A549 (cell line): ENCODE measurements around the gene CASP7.

Experiments
- BHLHE40 ChIP-seq: IDR thresholded peaks from 2 replicates; pipeline ENCODE4 v1.6.1; 2012; ENCODE audit warnings: low read depth, low read length, inconsistent platforms
- EP300 ChIP-seq, 2 experiments: fragments of >200 bp; sonication (Bioruptor Twin); formaldehyde crosslinking; IDR thresholded peaks; 2 replicates in 1 of 2; 3 replicates in 1 of 2; pipeline ENCODE4 v1.6.1; 2016 to 2017
- ESRRA ChIP-seq: fragments of 150-350 bp; IDR thresholded peaks from 2 replicates; pipeline ENCODE4 v1.6.1; 2014; ENCODE audit warnings: mild to moderate bottlenecking, low read length, borderline replicate concordance
- JUN ChIP-seq, 2 experiments: fragments of >200 bp; sonication (Bioruptor Twin); formaldehyde crosslinking; IDR thresholded peaks; 2 replicates in 1 of 2; 3 replicates in 1 of 2; pipeline ENCODE4 v1.6.1; 2016 to 2017
- PHF8 ChIP-seq: fragments of 200-600 bp; sonication (generic); IDR thresholded peaks from 2 replicates; pipeline ENCODE4 v1.6.1; 2016; ENCODE audit warnings: low read depth, mild to moderate bottlenecking, antibody characterized with exemption, moderate library complexity, borderline replicate concordance
- ZSCAN20 ChIP-seq: fragments of 250-450 bp; sonication (Bioruptor Pico); IDR thresholded peaks from 2 replicates; pipeline ENCODE4 v1.8.0; 2022; ENCODE audit warnings: mild to moderate bottlenecking, moderate library complexity
- TF ChIP-seq, protein P1 (sequence below): fragments of >200 bp; sonication (Bioruptor Twin); formaldehyde crosslinking; IDR thresholded peaks from 3 replicates; pipeline ENCODE4 v1.5.1; 2016
- TF ChIP-seq, protein P2 (sequence below): IDR thresholded peaks from 2 replicates; pipeline ENCODE4 v1.6.1; 2012
- TF ChIP-seq, protein P3 (sequence below): fragments of 200-600 bp; sonication (generic); IDR thresholded peaks from 2 replicates; pipeline ENCODE4 v1.6.1; 2016; ENCODE audit warnings: antibody characterized with exemption, mild to moderate bottlenecking, moderate library complexity

DNA sequence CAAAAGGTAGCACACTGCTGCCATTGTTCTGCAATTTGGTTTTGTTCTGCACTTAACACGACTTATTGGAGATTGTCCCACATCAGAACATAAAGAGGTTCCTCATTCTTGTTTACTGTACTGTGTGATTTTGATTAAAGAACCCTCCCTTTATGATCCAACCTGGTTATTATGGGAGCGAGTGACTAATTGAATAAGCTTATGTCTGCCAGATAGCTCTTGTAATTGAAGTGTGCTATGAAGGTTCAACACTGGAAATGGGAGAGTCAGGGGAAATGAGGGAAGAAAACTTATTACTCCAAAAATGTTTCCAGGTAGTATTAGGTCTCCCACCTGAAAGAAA is 33.9 kb downstream of the CASP7 start:
- TF ChIP-seq, protein P1, sequence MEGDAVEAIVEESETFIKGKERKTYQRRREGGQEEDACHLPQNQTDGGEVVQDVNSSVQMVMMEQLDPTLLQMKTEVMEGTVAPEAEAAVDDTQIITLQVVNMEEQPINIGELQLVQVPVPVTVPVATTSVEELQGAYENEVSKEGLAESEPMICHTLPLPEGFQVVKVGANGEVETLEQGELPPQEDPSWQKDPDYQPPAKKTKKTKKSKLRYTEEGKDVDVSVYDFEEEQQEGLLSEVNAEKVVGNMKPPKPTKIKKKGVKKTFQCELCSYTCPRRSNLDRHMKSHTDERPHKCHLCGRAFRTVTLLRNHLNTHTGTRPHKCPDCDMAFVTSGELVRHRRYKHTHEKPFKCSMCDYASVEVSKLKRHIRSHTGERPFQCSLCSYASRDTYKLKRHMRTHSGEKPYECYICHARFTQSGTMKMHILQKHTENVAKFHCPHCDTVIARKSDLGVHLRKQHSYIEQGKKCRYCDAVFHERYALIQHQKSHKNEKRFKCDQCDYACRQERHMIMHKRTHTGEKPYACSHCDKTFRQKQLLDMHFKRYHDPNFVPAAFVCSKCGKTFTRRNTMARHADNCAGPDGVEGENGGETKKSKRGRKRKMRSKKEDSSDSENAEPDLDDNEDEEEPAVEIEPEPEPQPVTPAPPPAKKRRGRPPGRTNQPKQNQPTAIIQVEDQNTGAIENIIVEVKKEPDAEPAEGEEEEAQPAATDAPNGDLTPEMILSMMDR: no peak
- no peak for TF ChIP-seq BHLHE40
- TF ChIP-seq, protein P2, sequence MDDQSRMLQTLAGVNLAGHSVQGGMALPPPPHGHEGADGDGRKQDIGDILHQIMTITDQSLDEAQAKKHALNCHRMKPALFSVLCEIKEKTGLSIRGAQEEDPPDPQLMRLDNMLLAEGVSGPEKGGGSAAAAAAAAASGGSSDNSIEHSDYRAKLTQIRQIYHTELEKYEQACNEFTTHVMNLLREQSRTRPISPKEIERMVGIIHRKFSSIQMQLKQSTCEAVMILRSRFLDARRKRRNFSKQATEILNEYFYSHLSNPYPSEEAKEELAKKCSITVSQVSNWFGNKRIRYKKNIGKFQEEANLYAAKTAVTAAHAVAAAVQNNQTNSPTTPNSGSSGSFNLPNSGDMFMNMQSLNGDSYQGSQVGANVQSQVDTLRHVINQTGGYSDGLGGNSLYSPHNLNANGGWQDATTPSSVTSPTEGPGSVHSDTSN: no peak
- TF ChIP-seq ESRRA: no peak
- TF ChIP-seq PHF8: no peak
- no peak for TF ChIP-seq EP300 (IDR thresholded peaks at IDR 0.05)
- no peak for TF ChIP-seq JUN (IDR thresholded peaks at IDR 0.05)
- TF ChIP-seq, protein P3, sequence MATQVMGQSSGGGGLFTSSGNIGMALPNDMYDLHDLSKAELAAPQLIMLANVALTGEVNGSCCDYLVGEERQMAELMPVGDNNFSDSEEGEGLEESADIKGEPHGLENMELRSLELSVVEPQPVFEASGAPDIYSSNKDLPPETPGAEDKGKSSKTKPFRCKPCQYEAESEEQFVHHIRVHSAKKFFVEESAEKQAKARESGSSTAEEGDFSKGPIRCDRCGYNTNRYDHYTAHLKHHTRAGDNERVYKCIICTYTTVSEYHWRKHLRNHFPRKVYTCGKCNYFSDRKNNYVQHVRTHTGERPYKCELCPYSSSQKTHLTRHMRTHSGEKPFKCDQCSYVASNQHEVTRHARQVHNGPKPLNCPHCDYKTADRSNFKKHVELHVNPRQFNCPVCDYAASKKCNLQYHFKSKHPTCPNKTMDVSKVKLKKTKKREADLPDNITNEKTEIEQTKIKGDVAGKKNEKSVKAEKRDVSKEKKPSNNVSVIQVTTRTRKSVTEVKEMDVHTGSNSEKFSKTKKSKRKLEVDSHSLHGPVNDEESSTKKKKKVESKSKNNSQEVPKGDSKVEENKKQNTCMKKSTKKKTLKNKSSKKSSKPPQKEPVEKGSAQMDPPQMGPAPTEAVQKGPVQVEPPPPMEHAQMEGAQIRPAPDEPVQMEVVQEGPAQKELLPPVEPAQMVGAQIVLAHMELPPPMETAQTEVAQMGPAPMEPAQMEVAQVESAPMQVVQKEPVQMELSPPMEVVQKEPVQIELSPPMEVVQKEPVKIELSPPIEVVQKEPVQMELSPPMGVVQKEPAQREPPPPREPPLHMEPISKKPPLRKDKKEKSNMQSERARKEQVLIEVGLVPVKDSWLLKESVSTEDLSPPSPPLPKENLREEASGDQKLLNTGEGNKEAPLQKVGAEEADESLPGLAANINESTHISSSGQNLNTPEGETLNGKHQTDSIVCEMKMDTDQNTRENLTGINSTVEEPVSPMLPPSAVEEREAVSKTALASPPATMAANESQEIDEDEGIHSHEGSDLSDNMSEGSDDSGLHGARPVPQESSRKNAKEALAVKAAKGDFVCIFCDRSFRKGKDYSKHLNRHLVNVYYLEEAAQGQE: no peak
- TF ChIP-seq ZSCAN20 (CRISPR knock-in tag): no peak
